Gastrocnemius medialis (tissue), 4 donors: Measurements from ENCODE around the gene MGAT5B.

Experiments
- POLR2A ChIP-seq, 2 donors: fragments of 450-650 bp; IDR thresholded peaks; one replicate each; pipeline ENCODE4 v1.6.1; 2017; ENCODE audit warnings: antibody characterized with exemption in 2 of 2, mild to moderate bottlenecking in 2 of 2, moderate library complexity in 2 of 2
- TF ChIP-seq, protein P1 (sequence below), 5 experiments: fragments of 450-650 bp in 3 of 5; fragments of 200-600 bp in 2 of 5; sonication (generic) in 2 of 5; IDR thresholded peaks in 4 of 5; conservative IDR thresholded peaks in 1 of 5; 1 replicate in 4 of 5; 2 replicates in 1 of 5; pipeline ENCODE4 v1.5.1; 2016 to 2019; ENCODE audit warnings: antibody characterized with exemption in 5 of 5, mild to moderate bottlenecking in 3 of 5, moderate library complexity in 3 of 5

- no peak for TF ChIP-seq POLR2A (IDR thresholded peaks at IDR 0.05)
- TF ChIP-seq, protein P1, sequence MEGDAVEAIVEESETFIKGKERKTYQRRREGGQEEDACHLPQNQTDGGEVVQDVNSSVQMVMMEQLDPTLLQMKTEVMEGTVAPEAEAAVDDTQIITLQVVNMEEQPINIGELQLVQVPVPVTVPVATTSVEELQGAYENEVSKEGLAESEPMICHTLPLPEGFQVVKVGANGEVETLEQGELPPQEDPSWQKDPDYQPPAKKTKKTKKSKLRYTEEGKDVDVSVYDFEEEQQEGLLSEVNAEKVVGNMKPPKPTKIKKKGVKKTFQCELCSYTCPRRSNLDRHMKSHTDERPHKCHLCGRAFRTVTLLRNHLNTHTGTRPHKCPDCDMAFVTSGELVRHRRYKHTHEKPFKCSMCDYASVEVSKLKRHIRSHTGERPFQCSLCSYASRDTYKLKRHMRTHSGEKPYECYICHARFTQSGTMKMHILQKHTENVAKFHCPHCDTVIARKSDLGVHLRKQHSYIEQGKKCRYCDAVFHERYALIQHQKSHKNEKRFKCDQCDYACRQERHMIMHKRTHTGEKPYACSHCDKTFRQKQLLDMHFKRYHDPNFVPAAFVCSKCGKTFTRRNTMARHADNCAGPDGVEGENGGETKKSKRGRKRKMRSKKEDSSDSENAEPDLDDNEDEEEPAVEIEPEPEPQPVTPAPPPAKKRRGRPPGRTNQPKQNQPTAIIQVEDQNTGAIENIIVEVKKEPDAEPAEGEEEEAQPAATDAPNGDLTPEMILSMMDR (IDR thresholded peaks at IDR 0.05 in 4 of 5, conservative IDR thresholded peaks at IDR 0.05 in 1 of 5), result no peak
Measured at GRCh38 chr17:76921340-76922036, 53.3 kb downstream of the MGAT5B start.
